ENCODE results near the gene CISD3.
"Not testable (repeated sequence)": the region's sequence is repeated elsewhere in the genome, so short reads cannot be mapped to it uniquely, and the experiment has no call there.

Gene CISD3

GRCh38 chr17:38709104-38709820, 20.9 kb upstream of the CISD3 start:
- no peak for DNase-seq

GRCh38 chr17:38709864-38710603, 20.1 kb upstream of the CISD3 start:
- no peak for DNase-seq

- DNase-seq = no peak
Measured at GRCh38 chr17:38710604-38710962, 19.6 kb upstream of the CISD3 start.

- DNase-seq = no peak
Measured at GRCh38 chr17:38710985-38711384, 19.2 kb upstream of the CISD3 start.

GRCh38 chr17:38711792-38712571, 18.2 kb upstream of the CISD3 start:
- DNase-seq = no peak

- no peak for DNase-seq
Measured at GRCh38 chr17:38712593-38712992, 17.5 kb upstream of the CISD3 start.

- no peak for DNase-seq
Measured at GRCh38 chr17:38713456-38714075, 16.6 kb upstream of the CISD3 start.

- no peak for DNase-seq
Measured at GRCh38 chr17:38715216-38715943, 14.8 kb upstream of the CISD3 start.

GRCh38 chr17:38716368-38717005, 13.7 kb upstream of the CISD3 start:
- DNase-seq = no peak

GRCh38 chr17:38717139-38717745, 12.9 kb upstream of the CISD3 start:
- DNase-seq = no peak

- DNase-seq = no peak
Measured at GRCh38 chr17:38719289-38719942, 10.7 kb upstream of the CISD3 start.

- DNase-seq = no peak
Measured at GRCh38 chr17:38719943-38720641, 10.0 kb upstream of the CISD3 start.

GRCh38 chr17:38720941-38721340, 9.2 kb upstream of the CISD3 start:
- no peak for DNase-seq

- no peak for DNase-seq
Measured at GRCh38 chr17:38721802-38722201, 8.3 kb upstream of the CISD3 start.

- no peak for DNase-seq
Measured at GRCh38 chr17:38724337-38724988, 5.7 kb upstream of the CISD3 start.

GRCh38 chr17:38725066-38725465, 5.1 kb upstream of the CISD3 start:
- DNase-seq = no peak

GRCh38 chr17:38726145-38726544, 4.0 kb upstream of the CISD3 start:
- not testable (repeated sequence) for DNase-seq

GRCh38 chr17:38727736-38728135, 2.4 kb upstream of the CISD3 start:
- no peak for DNase-seq

- no peak for DNase-seq
Measured at GRCh38 chr17:38728290-38728831, 1.8 kb upstream of the CISD3 start.
